ACC112 (cell line): ENCODE results near the gene REPIN1.

Experiments
- H2AFZ ChIP-seq: fragments of 200-600 bp; sonication (generic); one replicate; pipeline ENCODE4 v1.6.0; 2017; ENCODE audit warnings: antibody characterized with exemption, low read length; ENCODE audit not compliant: unreplicated experiment
- H3K27ac ChIP-seq: fragments of 200-600 bp; sonication (generic); 2 replicates; pipeline ENCODE4 v1.5.1; 2014; ENCODE audit warnings: low read depth, mild to moderate bottlenecking, antibody characterized with exemption, low read length, moderate library complexity
- H3K27me3 ChIP-seq: fragments of 200-600 bp; sonication (generic); 2 replicates; pipeline ENCODE4 v1.6.1; 2014; ENCODE audit warnings: mild to moderate bottlenecking, antibody characterized with exemption, low read length, moderate library complexity, mixed read lengths; ENCODE audit not compliant: insufficient read depth
- H3K36me3 ChIP-seq: fragments of 200-600 bp; sonication (generic); 2 replicates; pipeline ENCODE4 v1.6.1; 2016; ENCODE audit warnings: mild to moderate bottlenecking, antibody characterized with exemption, low read length, moderate library complexity, mixed read lengths; ENCODE audit not compliant: insufficient read depth
- H3K4me1 ChIP-seq: fragments of 200-600 bp; sonication (generic); one replicate; pipeline ENCODE4 v1.6.1; 2016; ENCODE audit warnings: low read length, mixed read lengths; ENCODE audit not compliant: insufficient read depth, unreplicated experiment, control insufficient read depth
- H3K4me3 ChIP-seq: fragments of 200-600 bp; sonication (generic); 2 replicates; pipeline ENCODE4 v1.5.1; 2014; ENCODE audit warnings: mild to moderate bottlenecking, low read depth, low read length
- H3K79me2 ChIP-seq: fragments of 200-600 bp; sonication (generic); one replicate; pipeline ENCODE4 v1.6.0; 2016; ENCODE audit warnings: low read length; ENCODE audit not compliant: control insufficient read depth, unreplicated experiment, insufficient read depth

The REPIN1 gene

GRCh38 chr7:150361402-150361801 is 7.2 kb upstream of the REPIN1 start:
- no peak overlapping the region for H3K4me3 ChIP-seq
- no peaks in the 10 kb centered on the region for H3K36me3 ChIP-seq
- H3K4me1 ChIP-seq, result no peaks in the 10 kb centered on the region
- H2AFZ ChIP-seq, result no peak overlapping the region
- no peaks in the 10 kb centered on the region for H3K79me2 ChIP-seq
- no peaks in the 10 kb centered on the region for H3K27me3 ChIP-seq
- no peak overlapping the region for H3K27ac ChIP-seq

- Histone ChIP-seq H3K36me3 (no peaks in the 10 kb centered on the region), H2AFZ (no peak overlapping the region), H3K4me3 (no peak overlapping the region), H3K27me3 (no peaks in the 10 kb centered on the region), H3K79me2 (no peaks in the 10 kb centered on the region), H3K4me1 (no peaks in the 10 kb centered on the region), H3K27ac (no peak overlapping the region)
Observed at GRCh38 chr7:150361807-150362621, 6.6 kb upstream of the REPIN1 start.

GRCh38 chr7:150363370-150363769 is 5.3 kb upstream of the REPIN1 start:
- no peak overlapping the region for H3K27ac ChIP-seq
- H3K36me3 ChIP-seq, result no peaks in the 10 kb centered on the region
- no peaks in the 10 kb centered on the region for H3K27me3 ChIP-seq
- no peak overlapping the region for H2AFZ ChIP-seq
- no peaks in the 10 kb centered on the region for H3K79me2 ChIP-seq
- H3K4me3 ChIP-seq, result no peak overlapping the region
- H3K4me1 ChIP-seq, result no peaks in the 10 kb centered on the region

GRCh38 chr7:150363872-150364271 is 4.8 kb upstream of the REPIN1 start:
- Histone ChIP-seq H2AFZ (no peak overlapping the region), H3K27ac (no peak overlapping the region), H3K4me3 (no peak overlapping the region), H3K27me3 (no peaks in the 10 kb centered on the region), H3K79me2 (peaks cover 2% of the 10 kb centered on the region), H3K36me3 (no peaks in the 10 kb centered on the region), H3K4me1 (no peaks in the 10 kb centered on the region)

- Histone ChIP-seq H3K79me2 (peaks cover 16% of the 10 kb centered on the region), H3K36me3 (no peaks in the 10 kb centered on the region)
Observed at GRCh38 chr7:150365194-150365593, 3.4 kb upstream of the REPIN1 start.

GRCh38 chr7:150365673-150366398 is 2.8 kb upstream of the REPIN1 start:
- Histone ChIP-seq H3K4me3 (no peak overlapping the region), H2AFZ (no peak overlapping the region), H3K27ac (no peak overlapping the region), H3K79me2 (peaks cover 21% of the 10 kb centered on the region), H3K4me1 (peaks cover 10% of the 10 kb centered on the region), H3K36me3 (no peaks in the 10 kb centered on the region), H3K27me3 (no peaks in the 10 kb centered on the region)

More at GRCh38 chr7:150365194-150365593, 3.4 kb upstream of the REPIN1 start:
- no peak overlapping the region for H3K4me3 ChIP-seq
- no peak overlapping the region for H3K27ac ChIP-seq
- H3K4me1 ChIP-seq, result peaks cover 6% of the 10 kb centered on the region
- H2AFZ ChIP-seq, result no peak overlapping the region
- no peaks in the 10 kb centered on the region for H3K27me3 ChIP-seq

- Histone ChIP-seq H3K27me3 (no peaks in the 10 kb centered on the region), H3K4me1 (peaks cover 10% of the 10 kb centered on the region), H3K79me2 (peaks cover 28% of the 10 kb centered on the region), H2AFZ (peak overlapping the region; percentile 76), H3K27ac (no peak overlapping the region; the same call in 1 of the 2 replicates), H3K36me3 (no peaks in the 10 kb centered on the region), H3K4me3 (peak overlapping the region; percentile 94)
Observed at GRCh38 chr7:150367677-150368095, 936 bp upstream of the REPIN1 start.

- peak overlapping the region; percentile 94 for H3K4me3 ChIP-seq
- peak overlapping the region; percentile 28; the same call in 1 of the 2 replicates for H3K27ac ChIP-seq
- H3K4me1 ChIP-seq, result peaks cover 10% of the 10 kb centered on the region
- peaks cover 28% of the 10 kb centered on the region for H3K79me2 ChIP-seq
- no peaks in the 10 kb centered on the region for H3K27me3 ChIP-seq
- peak overlapping the region; percentile 69 for H2AFZ ChIP-seq
- H3K36me3 ChIP-seq, result no peaks in the 10 kb centered on the region
Observed at GRCh38 chr7:150368884-150369747, 494 bp downstream of the REPIN1 start.

GRCh38 chr7:150369748-150370501 is 1.3 kb downstream of the REPIN1 start:
- H3K79me2 ChIP-seq, result peaks cover 28% of the 10 kb centered on the region
- H3K27me3 ChIP-seq, result no peaks in the 10 kb centered on the region
- H3K27ac ChIP-seq, result no peak overlapping the region
- H3K4me3 ChIP-seq, result peak overlapping the region; percentile 94
- H3K4me1 ChIP-seq, result peaks cover 10% of the 10 kb centered on the region
- no peaks in the 10 kb centered on the region for H3K36me3 ChIP-seq
- H2AFZ ChIP-seq, result peak overlapping the region; percentile 69
